Loucy (cell line): ENCODE measurements around the gene MMEL1.
"Not testable (repeated sequence)": the region's sequence is repeated elsewhere in the genome, so short reads cannot be mapped to it uniquely, and the experiment has no call there.

ENCODE experiments used
- CTCF ChIP-seq: fragments of 200-600 bp; sonication (generic); conservative IDR thresholded peaks from 2 replicates; pipeline ENCODE4 v1.5.1; 2014; ENCODE audit warnings: mild to moderate bottlenecking, antibody characterized with exemption, low read length
- EZH2phosphoT487 ChIP-seq: fragments of 200-600 bp; IDR thresholded peaks from 2 replicates; pipeline ENCODE4 v1.6.1; 2018; ENCODE audit warnings: antibody characterized with exemption, mild to moderate bottlenecking, moderate library complexity, borderline replicate concordance

- TF ChIP-seq CTCF, EZH2phosphoT487: not testable (repeated sequence)
These were observed 64.5 kb downstream of the MMEL1 start for GRCh38 chr1:2568187-2568816.
